T-helper 2 cell (primary cell): ENCODE data around the gene GPN1.
"Not testable (repeated sequence)": the region's sequence is repeated elsewhere in the genome, so short reads cannot be mapped to it uniquely, and the experiment has no call there.

Source experiments
- DNase-seq, 5 experiments: peaks; one replicate each; pipeline versions ENCODE4 v3.0.0 to v3.0.0-alpha.2; 2012 to 2022
- total RNA-seq, 2 donors: gene quantifications; one replicate each; lab custom pipeline; 2026; lab: John Stamatoyannopoulos, UW

Gene GPN1
- 28.1 to 31.5 reads per million in 2 donors for total RNA-seq

- DNase-seq = peak; percentile 83 to 98 (median 93)
Observed at GRCh38 chr2:27628767-27629709, at the start of gene GPN1, which contains the start of gene CCDC121. Gene GPN1 (plus strand): TSS chr2:27629050. CDS start chr2:27629059, 9 bp downstream. Gene CCDC121 (minus strand): TSS chr2:27629012. CDS start chr2:27627799, 1,213 bp downstream.

DNA sequence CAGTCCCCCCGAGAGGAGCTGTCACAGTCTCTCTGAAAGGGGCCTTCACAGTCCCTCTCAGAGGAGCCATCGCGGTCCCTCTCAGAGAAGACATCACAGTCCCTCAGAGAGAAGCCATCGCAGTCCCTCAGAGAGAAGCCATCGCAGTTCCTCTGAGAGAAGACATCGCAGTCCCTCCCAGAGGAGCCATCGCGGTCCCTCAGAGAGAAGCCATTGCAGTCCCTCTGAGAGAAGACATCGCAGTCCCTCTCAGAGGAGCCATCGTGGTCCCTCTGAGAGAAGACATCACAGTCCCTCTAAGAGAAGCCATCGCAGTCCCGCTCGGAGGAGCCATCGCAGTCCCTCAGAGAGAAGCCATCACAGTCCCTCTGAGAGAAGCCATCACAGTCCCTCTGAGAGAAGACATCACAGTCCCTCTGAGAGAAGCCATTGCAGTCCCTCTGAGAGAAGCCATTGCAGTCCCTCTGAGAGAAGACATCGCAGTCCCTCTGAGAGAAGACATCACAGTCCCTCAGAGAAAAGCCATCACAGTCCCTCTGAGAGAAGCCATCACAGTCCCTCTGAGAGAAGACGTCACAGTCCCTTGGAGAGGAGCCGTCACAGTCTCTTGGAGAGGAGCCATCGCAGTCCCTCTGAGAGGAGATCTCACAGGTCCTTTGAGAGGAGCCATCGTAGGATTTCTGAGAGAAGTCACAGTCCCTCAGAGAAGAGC lies 47.3 kb upstream of the GPN1 start:
- no peak for DNase-seq

GRCh38 chr2:27582129-27582694 lies 46.6 kb upstream of the GPN1 start:
- no peak for DNase-seq

DNA sequence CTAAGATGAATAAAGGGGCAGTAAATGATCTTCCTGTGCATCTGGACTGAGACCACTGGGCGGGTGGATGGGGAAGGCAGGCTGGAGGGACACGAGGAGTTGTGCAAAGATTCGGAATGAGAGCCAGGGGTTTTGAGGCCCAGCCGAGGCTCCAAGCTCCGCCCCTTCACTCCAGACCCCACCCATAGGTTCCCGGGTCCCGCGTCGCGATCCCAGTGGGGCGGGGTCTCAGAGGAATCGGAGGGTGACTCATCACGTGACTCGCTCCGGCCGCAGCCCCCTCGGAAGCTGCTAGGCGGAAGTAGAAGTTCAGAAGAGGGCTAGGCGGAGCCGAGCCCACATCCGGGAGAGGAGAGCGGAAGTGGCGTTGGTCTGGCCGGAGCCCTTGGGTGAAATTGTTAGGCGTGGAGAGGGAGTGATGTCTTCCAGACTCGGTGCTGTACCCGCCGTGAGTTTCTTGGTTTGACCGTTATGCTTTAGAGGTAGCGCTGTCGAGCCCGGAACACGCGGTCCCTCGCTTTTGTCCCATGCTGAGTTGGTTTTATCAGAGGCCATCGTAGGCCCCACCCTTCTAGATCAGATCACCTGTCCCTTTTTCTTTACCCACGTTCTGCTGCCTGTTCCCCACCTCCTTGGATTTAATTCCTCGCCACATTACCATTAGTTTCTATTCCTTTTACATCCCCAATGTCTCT lies 46.0 kb upstream of the GPN1 start, which contains the start of gene ZNF512:
TSS of gene ZNF512 (plus strand) at position 348 of the 695 bp plus-strand sequence. CDS start at position 419, 71 bp downstream.
- DNase-seq = peak; percentile 42 to 95 (median 68)

GRCh38 chr2:27583390-27583915 lies 45.4 kb upstream of the GPN1 start:
- peak in 1 of 5 experiments; percentile 31 for DNase-seq

GRCh38 chr2:27584597-27584996 lies 44.3 kb upstream of the GPN1 start:
- DNase-seq = no peak

- DNase-seq = peak in 1 of 5 experiments; percentile 17
Observed at GRCh38 chr2:27587025-27587424, 41.8 kb upstream of the GPN1 start.

DNA sequence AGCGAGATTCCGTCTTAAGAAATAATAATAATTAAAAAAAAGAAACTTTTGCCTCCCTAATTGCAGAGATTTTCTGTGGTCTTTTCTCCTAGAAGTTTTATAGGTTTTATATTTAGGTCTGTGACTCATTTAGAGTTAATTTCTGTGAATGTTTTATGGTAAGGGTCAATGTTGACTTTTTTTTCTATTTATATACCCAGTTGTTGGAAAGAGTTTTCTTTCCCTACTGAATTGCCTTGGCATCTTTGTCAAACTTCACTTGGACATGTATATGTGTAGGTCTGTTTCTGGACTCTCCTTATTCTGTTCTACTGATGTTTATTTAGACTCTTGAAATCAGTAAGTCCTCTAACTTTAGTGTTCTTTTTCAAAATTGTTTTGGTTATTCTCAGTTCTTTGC lies 40.5 kb upstream of the GPN1 start:
- DNase-seq = no peak

DNA sequence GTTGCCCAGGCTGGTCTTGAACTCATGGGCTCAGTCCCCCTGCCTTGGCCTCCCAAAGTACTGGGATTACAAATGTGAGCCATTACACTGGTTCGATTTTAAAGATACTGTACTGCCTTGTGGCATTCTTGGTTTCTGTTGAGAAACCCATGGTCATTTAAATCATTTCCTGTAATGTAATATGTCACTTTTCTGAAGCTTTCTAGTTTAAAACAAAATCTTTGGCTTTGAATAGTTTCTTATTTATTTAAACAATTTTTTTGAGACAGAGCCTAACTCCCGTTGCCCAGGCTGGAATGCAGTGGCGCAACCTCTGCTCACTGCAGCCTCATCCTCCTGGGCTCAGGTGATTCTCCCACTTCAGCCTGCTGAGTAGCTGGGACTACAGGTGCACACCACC lies 37.1 kb upstream of the GPN1 start:
- DNase-seq = peak in 1 of 5 experiments; percentile 38

DNA sequence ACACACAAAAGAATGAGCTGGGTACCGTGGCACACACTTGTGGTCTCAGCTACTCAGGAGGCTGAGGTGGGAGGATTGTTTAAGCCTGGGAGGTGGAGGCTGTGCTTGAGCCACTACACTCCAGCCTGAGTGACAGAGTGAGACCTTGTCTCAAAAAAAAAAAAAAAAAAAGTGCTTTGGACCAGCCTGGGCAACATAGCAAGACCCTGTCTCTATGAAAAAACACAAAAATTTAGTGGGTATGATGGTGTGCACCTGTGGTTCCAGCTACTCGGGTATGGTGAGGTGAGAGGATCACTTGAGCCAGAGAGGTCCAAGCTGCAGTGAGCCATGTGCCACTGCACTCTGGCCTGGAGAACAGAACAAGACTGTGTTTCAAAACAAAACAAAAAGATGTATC lies 35.6 kb upstream of the GPN1 start:
- no peak for DNase-seq

DNA sequence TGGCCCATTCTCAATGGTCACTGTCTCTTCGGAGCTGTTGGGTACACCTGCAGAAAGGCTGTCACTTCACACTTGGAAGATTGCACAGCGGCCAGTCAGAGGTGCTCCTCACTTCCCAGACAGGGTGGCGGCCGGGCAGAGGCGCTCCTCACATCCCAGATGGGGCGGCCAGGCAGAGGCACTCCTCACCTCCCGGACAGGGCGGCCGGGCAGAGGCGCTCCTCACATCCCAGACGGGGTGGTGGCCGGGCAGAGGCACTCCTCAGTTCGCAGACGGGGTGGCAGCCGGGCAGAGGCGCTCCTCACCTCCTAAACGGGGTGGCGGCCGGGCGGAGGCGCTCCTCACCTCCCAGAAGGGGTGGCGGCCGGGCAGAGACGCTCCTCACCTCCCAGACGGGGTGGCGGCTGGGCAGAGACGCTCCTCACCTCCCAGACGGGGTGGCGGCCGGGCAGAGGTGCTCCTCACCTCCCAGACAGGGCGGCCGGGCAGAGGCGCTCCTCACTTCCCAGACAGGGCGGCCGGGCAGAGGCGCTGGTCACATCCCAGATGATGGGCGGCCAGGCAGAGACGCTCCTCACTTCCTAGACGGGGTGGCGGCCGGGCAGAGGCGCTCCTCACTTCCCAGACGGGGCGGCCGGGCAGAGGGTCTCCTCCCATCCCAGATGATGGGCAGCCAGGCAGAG lies 34.7 kb upstream of the GPN1 start:
- DNase-seq = not testable (repeated sequence)

GRCh38 chr2:27595412-27595811 lies 33.4 kb upstream of the GPN1 start:
- DNase-seq = not testable (repeated sequence)

DNA sequence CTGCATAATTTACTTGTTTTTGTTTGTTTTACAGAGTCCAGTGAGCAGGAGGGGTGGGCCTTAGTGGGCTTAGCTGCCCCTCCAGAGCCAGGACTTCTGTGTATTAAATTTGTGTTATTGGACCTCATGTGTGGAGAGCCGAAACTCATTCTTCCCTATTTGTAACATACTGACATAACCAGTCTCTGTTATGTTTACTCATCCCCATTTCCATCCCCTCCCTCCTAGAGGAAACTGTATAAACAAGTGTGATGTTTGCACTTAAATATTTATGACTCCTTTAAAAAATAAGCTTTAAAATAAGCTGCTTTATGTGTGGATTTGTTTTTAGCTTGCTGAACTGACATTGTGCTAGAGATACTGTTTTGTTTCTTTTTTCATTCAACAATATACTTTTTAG lies 32.2 kb upstream of the GPN1 start:
- no peak for DNase-seq

- DNase-seq = no peak
Observed at GRCh38 chr2:27606611-27607010, 22.2 kb upstream of the GPN1 start.

DNA sequence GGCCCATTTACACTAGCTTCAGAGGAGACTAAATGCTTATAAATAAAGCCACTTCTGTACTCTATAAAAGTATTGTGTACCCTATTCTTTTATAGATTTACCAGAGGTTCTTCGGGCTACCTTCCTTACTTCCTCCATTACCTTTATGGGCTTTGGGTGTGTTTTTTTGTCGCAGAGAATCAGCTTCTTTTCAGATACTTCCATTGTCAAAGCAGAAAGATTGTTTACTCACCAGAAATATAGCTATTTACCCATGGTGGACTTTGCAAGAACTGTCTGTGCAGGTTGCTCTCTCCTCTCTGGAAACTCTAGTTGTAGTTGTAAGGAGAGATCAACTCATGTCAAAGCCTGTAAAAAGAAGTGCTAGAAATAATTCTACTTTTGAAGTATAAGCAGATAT lies 14.9 kb upstream of the GPN1 start:
- no peak for DNase-seq

DNA sequence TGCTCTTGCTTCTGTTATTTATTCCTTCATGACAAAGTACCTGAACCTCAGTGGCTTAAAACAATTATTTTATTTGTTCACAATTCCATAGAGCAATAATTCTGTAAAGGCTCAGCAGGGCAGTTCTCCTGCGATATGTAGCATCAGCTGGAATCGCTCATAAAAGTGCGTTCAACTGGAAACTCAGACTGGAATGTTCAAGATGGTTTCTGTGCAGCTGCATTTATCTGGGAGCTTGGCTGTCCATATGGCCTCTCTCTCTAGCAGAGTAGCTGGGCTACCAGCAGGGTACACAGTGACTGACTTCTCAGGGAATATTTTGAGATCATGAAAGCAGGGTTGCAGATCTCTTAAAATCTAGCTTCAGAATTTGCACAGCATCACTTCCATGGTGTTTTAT lies 13.5 kb upstream of the GPN1 start:
- no peak for DNase-seq

- no peak for DNase-seq
Observed at GRCh38 chr2:27621524-27621923, 7.3 kb upstream of the GPN1 start.

GRCh38 chr2:27622921-27623384 lies 5.9 kb upstream of the GPN1 start:
- DNase-seq = no peak

GRCh38 chr2:27624943-27625342 lies 3.9 kb upstream of the GPN1 start:
- DNase-seq = no peak

DNA sequence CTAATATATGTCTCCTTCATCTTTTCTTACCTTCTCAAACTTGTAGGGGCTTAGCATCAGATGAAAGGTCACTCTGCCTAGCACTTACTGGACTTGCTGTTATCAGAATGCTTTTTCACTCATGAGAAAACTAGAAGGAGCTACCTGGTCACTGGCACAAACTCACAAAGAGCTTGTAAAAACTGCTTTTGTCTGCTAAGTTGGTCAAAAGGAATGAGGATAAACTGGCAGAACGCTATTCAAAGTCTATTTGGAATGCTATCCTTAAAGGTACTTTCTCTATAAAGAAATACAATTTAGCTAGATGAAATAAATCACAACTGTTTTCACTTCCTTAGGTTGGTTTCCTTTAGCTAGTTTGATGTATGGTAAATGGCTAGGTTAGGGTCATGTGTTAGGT lies 2.5 kb upstream of the GPN1 start:
- DNase-seq = not testable (repeated sequence)

DNA sequence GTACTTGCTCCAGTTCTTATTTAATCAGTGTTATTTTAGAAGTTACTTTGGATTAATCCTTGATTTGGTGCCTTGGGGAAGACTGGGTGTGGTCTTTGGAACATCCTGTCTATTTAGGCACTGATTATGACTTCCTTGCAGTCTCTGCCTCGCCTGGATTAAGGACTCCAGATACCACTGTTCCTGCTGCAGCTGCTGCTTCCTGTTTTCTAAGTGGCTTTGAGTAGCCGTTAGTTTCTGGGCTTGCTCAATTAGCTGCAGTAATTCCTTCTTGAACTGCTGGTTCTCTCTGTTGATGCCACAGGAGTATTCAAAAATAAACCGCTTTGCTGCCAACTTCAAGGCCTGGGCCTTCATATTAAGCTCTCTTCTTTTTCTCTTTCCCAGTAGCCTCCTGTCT lies 1.9 kb upstream of the GPN1 start:
- not testable (repeated sequence) for DNase-seq
